ENCODE results near the gene CDH23. TPM values are rescaled to one million over a fixed set of nuclear protein-coding genes. Genes with fewer than 3 reads are reported as not detected.
A peak's percentile ranks its signal among the peaks of the same experiment; 100 is the strongest.

The CDH23 gene
- total and polyA plus RNA-seq, 10 of the 15 experiments (the other 5 are each of a cell fraction or from before 2014, with no cell fraction given), result 0.09 to 0.40 (median 0.15) TPM; not detected in 1

GRCh38 chr10:71708897-71709882, 312.5 kb downstream of the CDH23 start:
- H3K27ac ChIP-seq (ENCODE audit: control insufficient read depth, insufficient read depth), result no peak overlapping the region
- no peak overlapping the region for H3K9ac ChIP-seq (ENCODE audit: control insufficient read depth, insufficient read depth, low read length)
- in situ Hi-C loops (cut with MboI), result loop anchor here (10.0 kb wide), 1 partner anchor 324 kb away; no protein-coding TSS in a partner anchor
- BruUV-seq (replicated peaks), result no TSS peak
- no peak for DNase-seq (ENCODE audit: low read depth, low spot score)
- H4K20me1 ChIP-seq (ENCODE audit: control insufficient read depth, insufficient read depth), result no peaks in the 10 kb centered on the region
- TF ChIP-seq ZBTB4 (CRISPR knock-in tag; IDR thresholded peaks at IDR 0.05) (no peak), NFYA (IDR thresholded peaks at IDR 0.05; ENCODE audit: borderline replicate concordance, low read depth, low read length) (no peak), NR2F1 (conservative IDR thresholded peaks at IDR 0.05) (no peak), EP300 (IDR thresholded peaks at IDR 0.05; ENCODE audit: borderline replicate concordance in 1 of 2, control insufficient read depth in 1 of 2, low read depth in 2 of 2, low read length in 2 of 2) (no peak), RELA (IDR thresholded peaks at IDR 0.05; ENCODE audit: borderline replicate concordance, partially characterized antibody) (no peak), MEF2B (IDR thresholded peaks at IDR 0.05; ENCODE audit: partially characterized antibody, poor library complexity, severe bottlenecking) (peak; percentile 55)
- WGBS (ENCODE audit: insufficient coverage, insufficient replicate concordance, low lambda C conversion rate, missing lambda C conversion rate), result 44% methylated on average over 28 of the region's 28 CpGs
- SMC1A ChIA-PET (ENCODE audit: uncharacterized antibody, unreplicated experiment), result interaction anchor here (0.6 to 4.3 kb wide), 22 partner anchors 11 to 396 kb away, joined by 3 to 51 read pairs (median 4); partner anchors contain the start of genes SLC29A3 and VSIR
- POLR2A ChIA-PET, result interaction anchor here (1.0 kb wide), 1 partner anchor 104 kb away, joined by 3 read pairs; no protein-coding TSS in a partner anchor
- no peak overlapping the region for H2AFZ ChIP-seq (ENCODE audit: control insufficient read depth, low read depth, low read length)
- ATAC-seq, result peak; percentile 39; the same call in 2 of the 3 replicates
- H3K27me3 ChIP-seq (replicated peaks in 1 of 2; ENCODE audit: control insufficient read depth in 2 of 2, insufficient read depth in 2 of 2, low read length in 1 of 2), result no peaks in the 10 kb centered on the region
- H3K4me2 ChIP-seq (ENCODE audit: control insufficient read depth, insufficient read depth), result no peak overlapping the region
- H3K4me1 ChIP-seq (ENCODE audit: control insufficient read depth, insufficient read depth, low read length), result peaks cover 17% of the 10 kb centered on the region
- RAD21 ChIA-PET (ENCODE audit: unreplicated experiment), result interaction anchor here (0.6 to 3.1 kb wide), 26 partner anchors 11 to 400 kb away, joined by 3 to 32 read pairs (median 4); partner anchors contain the start of gene SLC29A3
- CTCF ChIA-PET, result interaction anchor here (0.6 to 6.3 kb wide), 44 partner anchors 10 to 402 kb away, joined by 3 to 116 read pairs (median 5); partner anchors contain the start of genes C10orf105, SLC29A3 and VSIR
- intact Hi-C loops (cut with micrococcal nuclease; ENCODE audit: unreplicated experiment), result loop anchor here (2.0 to 5.0 kb wide), 4 partner anchors 103 to 390 kb away; partner anchors contain the start of gene SLC29A3
- H3K36me3 ChIP-seq (ENCODE audit: control insufficient read depth in 2 of 2, insufficient read depth in 2 of 2, low read length in 1 of 2), result no peaks in the 10 kb centered on the region
- H3K4me3 ChIP-seq, result no peak overlapping the region
- no peaks in the 10 kb centered on the region for H3K79me2 ChIP-seq (ENCODE audit: control insufficient read depth, insufficient read depth, low read length)
- FAIRE-seq, result no peak
- no peaks in the 10 kb centered on the region for H3K9me3 ChIP-seq (replicated peaks; ENCODE audit: control insufficient read depth, insufficient read depth, low read length)

Measured in GM12878 (cell line).